ENCODE measurements around the gene VENTX.
A peak's percentile ranks its signal among the peaks of the same experiment; 100 is the strongest.
"Not testable (repeated sequence)": the region's sequence is repeated elsewhere in the genome, so short reads cannot be mapped to it uniquely, and the experiment has no call there.

The VENTX gene

GRCh38 chr10:133230387-133231195 lies 7.1 kb upstream of the VENTX start:
- Histone ChIP-seq H3K4me3 (ENCODE audit: low read length in 2 of 2) (peak overlapping the region in 1 of 2 donors; percentile 1), H3K9me3 (ENCODE audit: control insufficient read depth in 2 of 2, low read length in 2 of 2) (no peaks in the 10 kb centered on the region), H3K9ac (ENCODE audit: low read length in 2 of 2) (no peak overlapping the region), H3K36me3 (ENCODE audit: control insufficient read depth in 2 of 2, insufficient read depth in 2 of 2, low read length in 2 of 2) (no peaks in the 10 kb centered on the region), H3K4me1 (ENCODE audit: control insufficient read depth, insufficient read depth, low read length) (no peaks in the 10 kb centered on the region), H3K27me3 (ENCODE audit: control insufficient read depth in 1 of 2, insufficient read depth in 2 of 2, low read length in 2 of 2) (peaks cover 24 to 27% of the 10 kb centered on the region in 2 donors), H3K27ac (ENCODE audit: low read length) (no peak overlapping the region)

GRCh38 chr10:133231244-133231945 lies 6.3 kb upstream of the VENTX start:
- no peaks in the 10 kb centered on the region for H3K9me3 ChIP-seq (ENCODE audit: control insufficient read depth in 2 of 2, low read length in 2 of 2)
- H3K4me3 ChIP-seq (ENCODE audit: low read length in 2 of 2), result no peak overlapping the region
- no peak overlapping the region for H3K9ac ChIP-seq (ENCODE audit: low read length in 2 of 2)
- H3K27ac ChIP-seq (ENCODE audit: low read length), result no peak overlapping the region
- H3K27me3 ChIP-seq (ENCODE audit: control insufficient read depth in 1 of 2, insufficient read depth in 2 of 2, low read length in 2 of 2), result peaks cover 24 to 34% of the 10 kb centered on the region in 2 donors
- H3K4me1 ChIP-seq (ENCODE audit: control insufficient read depth, insufficient read depth, low read length), result no peaks in the 10 kb centered on the region
- no peaks in the 10 kb centered on the region for H3K36me3 ChIP-seq (ENCODE audit: control insufficient read depth in 2 of 2, insufficient read depth in 2 of 2, low read length in 2 of 2)

DNA sequence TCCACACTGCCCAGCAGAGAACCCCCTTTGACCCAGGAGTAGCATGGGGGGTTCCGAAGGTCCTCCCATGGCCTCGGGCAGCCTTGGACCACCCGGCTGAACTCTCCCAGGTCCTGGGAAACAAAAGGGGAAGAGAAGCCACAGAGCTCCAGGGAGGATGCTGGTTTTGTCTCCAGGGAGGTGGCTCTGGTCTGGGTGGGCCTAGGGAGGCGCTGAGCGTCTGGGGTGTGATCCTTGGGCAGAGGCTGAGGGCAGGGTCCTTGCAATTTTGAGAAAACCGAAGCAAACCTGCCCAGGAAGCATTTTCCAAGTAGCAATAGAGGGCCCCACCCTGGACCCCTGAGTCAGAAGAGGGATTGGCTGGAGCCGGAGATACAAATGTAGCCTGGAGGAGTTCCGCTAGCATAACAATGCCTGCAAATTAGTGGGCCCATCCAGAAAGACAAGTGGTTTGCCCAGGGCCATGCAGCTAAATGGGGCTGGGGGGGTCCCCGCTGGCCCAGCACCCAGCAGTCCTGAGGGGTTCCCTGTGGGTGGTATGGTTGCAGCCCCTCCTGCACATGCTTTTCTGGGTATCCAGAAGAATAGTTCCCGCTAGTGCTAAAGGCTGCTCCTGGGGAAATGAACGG lies 5.6 kb upstream of the VENTX start:
- no peak overlapping the region for H3K4me3 ChIP-seq (ENCODE audit: low read length in 2 of 2)
- H3K4me1 ChIP-seq (ENCODE audit: control insufficient read depth, insufficient read depth, low read length), result peaks cover 6% of the 10 kb centered on the region
- no peak overlapping the region for H3K27ac ChIP-seq (ENCODE audit: low read length)
- no peak overlapping the region for H3K9ac ChIP-seq (ENCODE audit: low read length in 2 of 2)
- no peaks in the 10 kb centered on the region for H3K36me3 ChIP-seq (ENCODE audit: control insufficient read depth in 2 of 2, insufficient read depth in 2 of 2, low read length in 2 of 2)
- peaks cover 24 to 40% of the 10 kb centered on the region in 2 donors for H3K27me3 ChIP-seq (ENCODE audit: control insufficient read depth in 1 of 2, insufficient read depth in 2 of 2, low read length in 2 of 2)
- no peaks in the 10 kb centered on the region for H3K9me3 ChIP-seq (ENCODE audit: control insufficient read depth in 2 of 2, low read length in 2 of 2)

DNA sequence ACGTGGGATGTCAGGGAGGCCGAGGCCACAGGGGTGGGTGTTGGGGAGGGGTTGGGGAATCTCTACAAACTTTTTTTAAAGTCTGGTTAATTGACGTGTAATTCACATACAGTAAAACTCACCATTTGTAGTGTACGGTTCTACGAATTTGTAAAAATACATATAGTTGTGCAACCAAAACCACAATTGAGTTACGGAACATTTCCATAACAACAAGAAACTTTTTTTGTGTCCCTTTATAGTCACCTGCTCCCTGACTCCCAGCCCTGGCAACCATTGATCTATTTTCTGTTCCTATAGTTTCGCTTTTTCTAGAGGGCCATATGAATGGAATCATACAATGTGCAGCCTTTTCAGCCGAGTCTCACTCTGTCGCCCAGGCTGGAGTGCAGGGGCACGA lies 2.9 kb upstream of the VENTX start:
- H3K36me3 ChIP-seq (ENCODE audit: control insufficient read depth in 2 of 2, insufficient read depth in 2 of 2, low read length in 2 of 2); H3K27ac ChIP-seq (ENCODE audit: low read length); H3K9ac ChIP-seq (ENCODE audit: low read length in 2 of 2); H3K4me3 ChIP-seq (ENCODE audit: low read length in 2 of 2); H3K9me3 ChIP-seq (ENCODE audit: control insufficient read depth in 2 of 2, low read length in 2 of 2): not testable (repeated sequence)
- peaks cover 27 to 56% of the 10 kb centered on the region in 2 donors for H3K27me3 ChIP-seq (ENCODE audit: control insufficient read depth in 1 of 2, insufficient read depth in 2 of 2, low read length in 2 of 2)
- peaks cover 13% of the 10 kb centered on the region for H3K4me1 ChIP-seq (ENCODE audit: control insufficient read depth, insufficient read depth, low read length)

- Histone ChIP-seq H3K4me3 (ENCODE audit: low read length in 2 of 2) (no peak overlapping the region), H3K36me3 (ENCODE audit: control insufficient read depth in 2 of 2, insufficient read depth in 2 of 2, low read length in 2 of 2) (no peaks in the 10 kb centered on the region), H3K4me1 (ENCODE audit: control insufficient read depth, insufficient read depth, low read length) (peaks cover 13% of the 10 kb centered on the region), H3K9ac (ENCODE audit: low read length in 2 of 2) (no peak overlapping the region), H3K9me3 (ENCODE audit: control insufficient read depth in 2 of 2, low read length in 2 of 2) (no peaks in the 10 kb centered on the region), H3K27ac (ENCODE audit: low read length) (no peak overlapping the region), H3K27me3 (ENCODE audit: control insufficient read depth in 1 of 2, insufficient read depth in 2 of 2, low read length in 2 of 2) (peaks cover 27 to 54% of the 10 kb centered on the region in 2 donors)
Observed at GRCh38 chr10:133235265-133235855, 2.3 kb upstream of the VENTX start.

DNA sequence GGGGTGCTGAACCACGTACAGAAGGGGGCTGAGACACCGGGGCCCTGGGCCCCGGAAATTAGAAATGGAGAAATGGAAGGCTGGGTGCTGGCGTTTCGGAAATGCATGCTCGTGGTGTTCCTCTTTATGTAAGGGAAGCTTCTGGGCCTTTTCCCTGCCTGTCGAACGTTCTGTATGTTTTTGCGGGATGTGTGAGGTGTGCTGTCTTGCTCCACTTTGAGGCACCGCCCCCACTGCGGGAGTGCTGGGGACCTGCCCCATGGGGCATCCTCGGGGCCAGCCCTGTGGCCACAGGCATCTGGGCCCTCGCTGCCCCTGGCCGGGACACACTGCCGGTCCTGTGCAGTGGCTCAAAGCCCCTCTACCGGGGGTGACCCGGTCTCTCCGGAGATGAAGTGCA lies 1.7 kb upstream of the VENTX start:
- Histone ChIP-seq H3K4me3 (ENCODE audit: low read length in 2 of 2) (no peak overlapping the region), H3K27me3 (ENCODE audit: control insufficient read depth in 1 of 2, insufficient read depth in 2 of 2, low read length in 2 of 2) (peaks cover 30 to 50% of the 10 kb centered on the region in 2 donors), H3K9me3 (ENCODE audit: control insufficient read depth in 2 of 2, low read length in 2 of 2) (no peaks in the 10 kb centered on the region), H3K9ac (ENCODE audit: low read length in 2 of 2) (no peak overlapping the region), H3K27ac (ENCODE audit: low read length) (no peak overlapping the region), H3K36me3 (ENCODE audit: control insufficient read depth in 2 of 2, insufficient read depth in 2 of 2, low read length in 2 of 2) (no peaks in the 10 kb centered on the region), H3K4me1 (ENCODE audit: control insufficient read depth, insufficient read depth, low read length) (peaks cover 13% of the 10 kb centered on the region)

DNA sequence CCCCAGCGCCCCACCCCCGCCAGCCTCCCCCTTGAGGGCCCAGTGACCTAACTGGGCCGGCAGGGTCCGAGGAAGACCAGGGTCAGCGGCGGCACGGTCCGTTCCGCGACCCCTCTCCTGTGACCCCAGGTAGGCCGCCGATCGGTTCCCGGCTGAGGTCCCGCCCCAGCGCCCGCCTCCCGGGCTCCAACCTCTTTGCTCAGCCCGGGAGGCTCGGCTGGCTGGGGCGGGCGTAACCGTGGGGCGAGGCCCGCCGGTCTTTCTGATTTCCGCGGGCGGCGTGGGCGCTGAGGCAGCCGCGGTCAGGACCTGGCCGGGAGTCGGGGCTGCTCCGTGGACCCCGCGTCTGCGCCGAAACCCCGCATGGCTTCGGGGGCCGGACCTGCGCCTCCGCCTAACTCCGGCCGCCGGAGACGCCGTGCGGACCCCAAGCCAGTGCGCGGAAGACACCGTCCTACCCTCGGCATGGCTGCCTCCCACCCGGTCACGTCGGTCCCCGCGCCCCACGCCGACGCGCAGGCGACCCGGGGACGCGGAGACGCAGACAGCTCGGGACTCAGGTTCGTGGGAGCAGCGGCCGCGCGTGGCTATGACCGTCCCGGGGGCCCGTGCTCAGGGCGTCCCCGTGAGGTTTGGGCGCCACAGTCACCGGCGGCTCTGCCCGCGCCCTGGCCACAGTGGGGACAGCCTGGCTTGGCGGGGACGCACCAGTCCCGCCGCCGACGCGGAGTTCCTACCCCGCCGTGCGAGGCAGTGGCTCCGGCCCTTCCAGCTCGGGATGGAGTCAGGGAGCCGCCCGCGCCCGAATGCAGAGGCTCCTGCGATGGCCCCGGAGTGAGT lies 1.0 kb upstream of the VENTX start:
- no peak overlapping the region for H3K27ac ChIP-seq (ENCODE audit: low read length)
- H3K4me1 ChIP-seq (ENCODE audit: control insufficient read depth, insufficient read depth, low read length), result peaks cover 13% of the 10 kb centered on the region
- H3K36me3 ChIP-seq (ENCODE audit: control insufficient read depth in 2 of 2, insufficient read depth in 2 of 2, low read length in 2 of 2), result no peaks in the 10 kb centered on the region
- H3K27me3 ChIP-seq (ENCODE audit: control insufficient read depth in 1 of 2, insufficient read depth in 2 of 2, low read length in 2 of 2), result peaks cover 34 to 49% of the 10 kb centered on the region in 2 donors
- no peak overlapping the region for H3K4me3 ChIP-seq (ENCODE audit: low read length in 2 of 2)
- H3K9me3 ChIP-seq (ENCODE audit: control insufficient read depth in 2 of 2, low read length in 2 of 2), result no peaks in the 10 kb centered on the region
- no peak overlapping the region for H3K9ac ChIP-seq (ENCODE audit: low read length in 2 of 2)

DNA sequence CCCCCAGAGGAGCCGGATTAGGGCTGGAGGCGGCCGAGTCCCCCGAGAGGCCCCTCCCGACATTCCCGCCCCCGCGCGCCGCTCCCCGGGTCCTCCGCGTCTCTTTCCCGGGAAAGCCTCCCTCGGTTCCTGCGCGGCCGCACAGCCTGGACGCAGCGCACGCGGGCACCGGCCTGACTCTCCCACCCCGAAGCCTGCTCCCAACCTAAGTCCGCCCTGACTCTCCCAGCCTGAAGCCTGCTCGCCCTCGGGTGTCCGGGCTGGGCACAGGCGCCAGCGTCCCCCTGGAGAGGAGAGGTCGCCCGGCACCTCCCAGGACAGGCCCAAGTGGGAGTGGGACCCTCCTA lies 441 bp upstream of the VENTX start:
- H3K4me3 ChIP-seq (ENCODE audit: low read length in 2 of 2), result no peak overlapping the region
- no peaks in the 10 kb centered on the region for H3K36me3 ChIP-seq (ENCODE audit: control insufficient read depth in 2 of 2, insufficient read depth in 2 of 2, low read length in 2 of 2)
- H3K9ac ChIP-seq (ENCODE audit: low read length in 2 of 2), result no peak overlapping the region
- peaks cover 13% of the 10 kb centered on the region for H3K4me1 ChIP-seq (ENCODE audit: control insufficient read depth, insufficient read depth, low read length)
- H3K9me3 ChIP-seq (ENCODE audit: control insufficient read depth in 2 of 2, low read length in 2 of 2), result no peaks in the 10 kb centered on the region
- peaks cover 35 to 49% of the 10 kb centered on the region in 2 donors for H3K27me3 ChIP-seq (ENCODE audit: control insufficient read depth in 1 of 2, insufficient read depth in 2 of 2, low read length in 2 of 2)
- H3K27ac ChIP-seq (ENCODE audit: low read length), result no peak overlapping the region

DNA sequence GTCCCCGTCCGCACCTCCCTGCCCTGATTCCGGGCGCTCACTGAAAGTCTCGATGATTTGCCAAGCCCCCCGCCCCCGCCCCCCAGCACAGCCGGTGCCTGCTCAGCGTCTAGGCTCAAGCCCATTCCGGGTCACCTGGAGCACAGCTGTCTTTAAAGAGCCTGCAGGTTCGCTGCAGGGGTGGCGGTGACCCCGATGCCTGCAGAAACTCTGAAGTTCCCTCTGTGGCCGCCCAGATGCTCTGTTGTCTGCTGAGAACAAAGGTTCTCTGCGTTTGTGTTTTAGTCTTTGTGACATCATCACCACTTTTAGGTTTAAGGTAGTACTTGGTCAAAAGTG lies 780 bp downstream of the VENTX start:
- Histone ChIP-seq H3K27ac (ENCODE audit: low read length) (no peak overlapping the region), H3K27me3 (ENCODE audit: control insufficient read depth in 1 of 2, insufficient read depth in 2 of 2, low read length in 2 of 2) (peaks cover 36 to 53% of the 10 kb centered on the region in 2 donors)

DNA sequence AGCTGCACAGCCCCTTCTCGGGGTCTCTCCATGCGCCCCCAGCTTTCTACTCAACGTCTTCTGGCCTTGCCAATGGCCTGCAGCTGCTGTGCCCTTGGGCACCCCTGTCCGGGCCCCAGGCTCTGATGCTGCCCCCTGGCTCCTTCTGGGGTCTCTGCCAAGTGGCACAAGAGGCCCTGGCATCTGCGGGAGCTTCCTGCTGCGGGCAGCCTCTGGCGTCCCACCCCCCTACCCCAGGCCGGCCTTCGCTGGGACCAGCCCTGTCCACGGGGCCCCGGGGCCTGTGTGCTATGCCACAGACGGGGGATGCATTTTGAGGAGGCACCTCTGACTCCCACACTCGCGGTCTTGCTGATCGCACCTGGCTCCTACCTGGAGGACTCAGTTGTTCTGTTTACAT lies 2.3 kb downstream of the VENTX start:
- H3K9ac ChIP-seq (ENCODE audit: low read length in 2 of 2), result no peak overlapping the region
- no peaks in the 10 kb centered on the region for H3K9me3 ChIP-seq (ENCODE audit: control insufficient read depth in 2 of 2, low read length in 2 of 2)
- peaks cover 13% of the 10 kb centered on the region for H3K4me1 ChIP-seq (ENCODE audit: control insufficient read depth, insufficient read depth, low read length)
- no peaks in the 10 kb centered on the region for H3K36me3 ChIP-seq (ENCODE audit: control insufficient read depth in 2 of 2, insufficient read depth in 2 of 2, low read length in 2 of 2)
- H3K4me3 ChIP-seq (ENCODE audit: low read length in 2 of 2), result no peak overlapping the region
- peaks cover 32 to 54% of the 10 kb centered on the region in 2 donors for H3K27me3 ChIP-seq (ENCODE audit: control insufficient read depth in 1 of 2, insufficient read depth in 2 of 2, low read length in 2 of 2)
- no peak overlapping the region for H3K27ac ChIP-seq (ENCODE audit: low read length)

More for the DNA sequence above, 780 bp downstream of the VENTX start:
- Histone ChIP-seq H3K9ac (ENCODE audit: low read length in 2 of 2) (no peak overlapping the region), H3K4me3 (ENCODE audit: low read length in 2 of 2) (no peak overlapping the region), H3K4me1 (ENCODE audit: control insufficient read depth, insufficient read depth, low read length) (peaks cover 13% of the 10 kb centered on the region), H3K36me3 (ENCODE audit: control insufficient read depth in 2 of 2, insufficient read depth in 2 of 2, low read length in 2 of 2) (no peaks in the 10 kb centered on the region), H3K9me3 (ENCODE audit: control insufficient read depth in 2 of 2, low read length in 2 of 2) (no peaks in the 10 kb centered on the region)
